Immature natural killer cell (primary cell): ENCODE measurements around the gene GRM2. TPM values are rescaled to one million over a fixed set of nuclear protein-coding genes. Genes with fewer than 3 reads are reported as not detected.

Experiments
- DNase-seq, 3 donors: peaks; one replicate each; pipeline ENCODE4 v3.0.0; 2022; ENCODE audit warnings: mixed read lengths in 1 of 3
- H3K27ac Mint-ChIP-seq, 6 donors: one replicate each; pipeline ENCODE4 v1.8.0; 2020; ENCODE audit warnings: mixed read lengths in 6 of 6, mild to moderate bottlenecking in 5 of 6, inconsistent platforms in 4 of 6, moderate library complexity in 3 of 6
- H3K27me3 Mint-ChIP-seq, 3 donors: one replicate each; pipeline ENCODE4 v1.8.0; 2020 to 2021; ENCODE audit warnings: low read depth in 3 of 3, mild to moderate bottlenecking in 3 of 3, mixed read lengths in 3 of 3, moderate library complexity in 3 of 3, inconsistent platforms in 1 of 3
- H3K36me3 Mint-ChIP-seq, 3 donors: one replicate each; pipeline ENCODE4 v1.8.0; 2020; ENCODE audit warnings: mixed read lengths in 3 of 3, inconsistent platforms in 2 of 3, mild to moderate bottlenecking in 2 of 3
- H3K4me1 Mint-ChIP-seq, 2 donors: one replicate each; pipeline ENCODE4 v1.8.0; 2020; ENCODE audit warnings: inconsistent platforms in 2 of 2, mild to moderate bottlenecking in 2 of 2, mixed read lengths in 2 of 2, moderate library complexity in 1 of 2
- H3K4me3 Mint-ChIP-seq, 5 donors: one replicate each; pipeline ENCODE4 v1.8.0; 2020; ENCODE audit warnings: mild to moderate bottlenecking in 5 of 5, mixed read lengths in 5 of 5, inconsistent platforms in 3 of 5, moderate library complexity in 3 of 5
- H3K9me3 Mint-ChIP-seq, 6 donors: one replicate each; pipeline ENCODE4 v1.8.0; 2020; ENCODE audit warnings: mild to moderate bottlenecking in 6 of 6, mixed read lengths in 6 of 6, inconsistent platforms in 4 of 6, moderate library complexity in 3 of 6
- polyA plus RNA-seq, 3 donors: library from polyadenylated mRNA; unstranded; fragments of 300-500 nt; fragmentation: Illumina TruSeq; gene quantifications; one replicate each; pipeline ENCODE4 v1.2.3, GENCODE V29; 2021

Gene GRM2
- polyA plus RNA-seq, 3 donors from 2014 or later, result not detected

DNA sequence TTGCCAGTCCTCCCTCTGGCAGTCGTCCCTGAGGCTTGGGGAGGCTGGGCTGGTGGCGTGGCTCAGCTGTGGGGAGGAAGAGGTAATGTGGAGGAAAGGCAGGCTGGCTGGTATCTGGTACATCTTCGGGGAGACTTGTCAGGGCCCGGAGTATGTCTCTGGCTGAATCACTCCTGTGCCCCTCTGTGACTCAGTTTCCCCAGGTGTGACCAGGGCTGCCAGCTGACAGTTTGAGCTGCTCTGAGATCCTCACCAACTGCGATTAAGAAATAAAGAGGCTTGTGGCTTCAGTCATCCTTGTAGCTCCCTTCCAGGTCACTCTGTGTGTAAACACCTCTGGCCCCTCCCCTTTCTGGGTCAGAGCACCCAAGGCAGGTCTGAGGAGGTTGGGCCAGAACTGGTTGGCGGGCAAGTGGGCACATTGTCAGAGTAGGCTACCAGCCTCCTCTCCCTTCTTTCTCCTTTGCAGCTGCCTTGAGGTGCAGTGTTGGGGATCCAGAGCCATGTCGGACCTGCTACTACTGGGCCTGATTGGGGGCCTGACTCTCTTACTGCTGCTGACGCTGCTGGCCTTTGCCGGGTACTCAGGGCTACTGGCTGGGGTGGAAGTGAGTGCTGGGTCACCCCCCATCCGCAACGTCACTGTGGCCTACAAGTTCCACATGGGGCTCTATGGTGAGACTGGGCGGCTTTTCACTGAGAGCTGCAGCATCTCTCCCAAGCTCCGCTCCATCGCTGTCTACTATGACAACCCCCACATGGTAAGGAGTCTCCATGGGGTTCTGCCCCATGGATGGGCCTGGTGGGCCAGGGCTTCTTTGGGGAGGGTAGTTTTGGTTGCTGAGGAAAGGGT, 32.8 kb upstream of the GRM2 start:
- peaks cover 0 to 3% (median 0%) of the 10 kb centered on the region in 6 donors for H3K9me3 Mint-ChIP-seq
- H3K4me3 Mint-ChIP-seq, result peak overlapping the region in 3 of 5 donors; percentile 13 to 40 (median 18)
- H3K27ac Mint-ChIP-seq, result peak overlapping the region in 5 of 6 donors; percentile 39 to 87 (median 67)
- peaks cover 0 to 13% (median 0%) of the 10 kb centered on the region in 3 donors for H3K36me3 Mint-ChIP-seq
- H3K27me3 Mint-ChIP-seq, result peaks cover 6 to 10% (median 9%) of the 10 kb centered on the region in 3 donors
- peaks cover 78 to 87% of the 10 kb centered on the region in 2 donors for H3K4me1 Mint-ChIP-seq
- no peak for DNase-seq

DNA sequence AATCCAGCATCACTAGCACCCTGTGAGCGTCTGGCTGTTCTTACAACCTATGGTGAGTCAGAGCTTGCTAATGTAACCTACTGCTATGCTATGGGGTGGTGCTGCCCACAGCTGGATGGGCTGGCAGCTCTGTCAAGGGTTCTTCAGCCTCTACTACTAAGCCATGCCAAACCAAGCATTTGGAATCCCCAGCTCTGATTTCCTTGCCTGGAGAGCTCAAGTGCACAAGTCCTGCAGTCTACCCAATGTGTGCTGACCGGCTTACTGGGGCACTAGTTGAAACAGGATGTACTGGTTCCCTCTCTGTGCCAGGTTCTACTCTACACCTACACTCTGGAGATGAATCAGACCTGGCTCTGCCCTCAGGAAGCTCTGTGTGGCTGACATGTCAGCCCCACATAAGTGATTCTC, 31.7 kb upstream of the GRM2 start:
- Mint-ChIP-seq H3K9me3 (peaks cover 0 to 3% (median 0%) of the 10 kb centered on the region in 6 donors), H3K27ac (peak overlapping the region in 4 of 6 donors; percentile 55 to 81 (median 77)), H3K4me3 (peak overlapping the region in 1 of 5 donors; percentile 22), H3K36me3 (peaks cover 0 to 13% (median 0%) of the 10 kb centered on the region in 3 donors), H3K27me3 (peaks cover 2 to 7% (median 6%) of the 10 kb centered on the region in 3 donors), H3K4me1 (peaks cover 78 to 87% of the 10 kb centered on the region in 2 donors)
- DNase-seq, result no peak

DNA sequence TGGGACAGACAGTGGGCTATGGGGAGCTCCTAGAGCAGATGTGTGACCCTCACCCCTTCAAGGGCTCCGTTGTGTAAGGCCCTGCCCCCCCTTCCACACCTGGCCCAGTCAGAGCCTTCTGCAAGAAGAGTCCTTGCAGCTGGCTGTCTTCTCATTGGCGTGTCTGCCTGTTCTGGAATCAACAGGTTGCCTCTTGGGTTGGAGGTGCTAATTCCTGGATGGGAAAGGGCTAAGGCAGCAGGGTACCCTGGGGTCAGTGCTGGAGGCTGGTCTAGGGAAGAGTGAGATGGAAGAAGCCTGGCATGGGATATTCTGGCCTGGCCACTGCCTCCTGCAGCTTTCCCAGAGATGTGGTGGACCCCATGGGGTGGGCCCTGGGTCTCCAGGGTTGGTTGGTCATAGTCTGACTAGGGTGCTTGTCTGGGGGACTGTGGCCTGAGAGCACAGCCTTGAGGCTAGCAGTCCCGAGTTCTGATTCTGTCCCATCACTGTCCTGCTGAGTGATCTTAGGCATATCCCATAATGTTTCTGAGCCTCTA, 30.7 kb upstream of the GRM2 start:
- no peak for DNase-seq
- peaks cover 82 to 91% of the 10 kb centered on the region in 2 donors for H3K4me1 Mint-ChIP-seq
- H3K9me3 Mint-ChIP-seq, result peaks cover 0 to 3% (median 0%) of the 10 kb centered on the region in 6 donors
- peaks cover under 1 to 7% (median 3%) of the 10 kb centered on the region in 3 donors for H3K27me3 Mint-ChIP-seq
- H3K36me3 Mint-ChIP-seq, result peaks cover 0 to 13% (median 0%) of the 10 kb centered on the region in 3 donors
- no peak overlapping the region for H3K4me3 Mint-ChIP-seq
- H3K27ac Mint-ChIP-seq, result peak overlapping the region in 2 of 6 donors; percentile 17 to 79

DNA sequence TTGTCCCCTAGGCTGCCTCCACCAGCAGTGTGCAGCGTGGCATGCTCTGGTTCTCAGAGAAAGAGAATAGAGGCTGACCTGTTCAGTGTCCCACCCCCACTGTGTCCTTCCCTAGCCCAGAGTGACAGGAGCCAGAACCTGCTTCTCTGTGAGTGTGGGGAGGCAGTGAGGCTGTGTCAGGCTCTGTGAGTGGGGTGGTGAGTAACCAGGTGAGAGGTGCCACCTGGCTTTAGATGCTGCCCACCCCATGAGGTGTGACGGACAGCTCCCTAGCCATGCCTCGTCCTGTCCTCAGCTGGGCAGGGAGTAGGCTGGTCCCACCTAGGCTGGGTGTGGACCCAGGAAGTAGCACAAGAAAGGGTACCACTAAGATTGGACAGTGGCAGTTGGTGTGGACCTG, 29.5 kb upstream of the GRM2 start:
- peak overlapping the region; percentile 36 to 78 (median 59) for H3K27ac Mint-ChIP-seq
- H3K36me3 Mint-ChIP-seq, result peaks cover 4 to 17% (median 4%) of the 10 kb centered on the region in 3 donors
- peaks cover 0 to 3% (median 0%) of the 10 kb centered on the region in 6 donors for H3K9me3 Mint-ChIP-seq
- peaks cover 85 to 93% of the 10 kb centered on the region in 2 donors for H3K4me1 Mint-ChIP-seq
- H3K4me3 Mint-ChIP-seq, result no peak overlapping the region
- no peak for DNase-seq
- H3K27me3 Mint-ChIP-seq, result peaks cover 0 to 3% (median 0%) of the 10 kb centered on the region in 3 donors

DNA sequence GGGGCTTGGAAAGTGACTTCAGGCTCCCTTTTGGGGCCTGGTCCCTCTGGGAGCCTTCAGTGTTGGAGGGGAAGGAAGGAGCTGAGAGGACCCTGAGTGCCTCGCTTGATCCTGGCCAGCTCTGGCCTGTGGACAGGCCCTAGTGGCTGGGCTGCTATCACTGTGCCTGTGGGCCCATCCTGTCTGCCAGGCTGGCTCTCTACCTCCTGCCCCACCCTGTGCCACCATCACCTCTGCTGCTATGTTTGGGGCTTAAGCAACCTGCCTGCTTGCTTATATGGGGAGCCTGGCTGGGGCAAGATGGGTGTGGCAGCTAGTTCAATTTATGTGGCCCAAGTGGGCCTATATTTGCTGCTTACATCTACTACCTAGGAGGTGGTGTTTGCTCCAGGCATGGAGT, 28.7 kb upstream of the GRM2 start:
- Mint-ChIP-seq H3K4me1 (peaks cover 86 to 92% of the 10 kb centered on the region in 2 donors), H3K27me3 (peaks cover 0 to 3% (median 2%) of the 10 kb centered on the region in 3 donors), H3K9me3 (peaks cover 0 to 5% (median 0%) of the 10 kb centered on the region in 6 donors), H3K36me3 (peaks cover 4 to 18% (median 5%) of the 10 kb centered on the region in 3 donors), H3K27ac (peak overlapping the region in 5 of 6 donors; percentile 62 to 79 (median 68)), H3K4me3 (no peak overlapping the region)
- DNase-seq, result no peak

DNA sequence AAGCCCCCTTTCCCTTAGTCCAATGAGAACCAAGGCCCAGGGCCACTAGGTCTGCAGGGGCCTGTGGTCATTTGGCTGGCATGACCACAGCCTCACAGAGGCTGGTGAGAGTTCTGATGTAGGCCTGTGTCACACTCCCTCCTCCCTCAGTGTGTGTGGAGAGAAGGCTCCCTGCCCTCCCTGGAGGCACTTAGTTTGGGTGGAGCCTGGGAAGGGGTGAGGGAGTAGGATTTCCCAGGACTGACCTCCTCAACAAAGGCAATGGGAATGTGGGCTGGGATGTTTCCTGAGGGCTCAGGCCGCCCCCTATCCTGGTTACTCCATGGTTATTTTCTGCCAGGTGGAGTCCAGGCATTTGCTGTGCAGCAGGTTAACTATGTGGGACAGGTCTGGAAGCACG, 28.2 kb upstream of the GRM2 start:
- peak overlapping the region in 1 of 5 donors; percentile 9 for H3K4me3 Mint-ChIP-seq

DNA sequence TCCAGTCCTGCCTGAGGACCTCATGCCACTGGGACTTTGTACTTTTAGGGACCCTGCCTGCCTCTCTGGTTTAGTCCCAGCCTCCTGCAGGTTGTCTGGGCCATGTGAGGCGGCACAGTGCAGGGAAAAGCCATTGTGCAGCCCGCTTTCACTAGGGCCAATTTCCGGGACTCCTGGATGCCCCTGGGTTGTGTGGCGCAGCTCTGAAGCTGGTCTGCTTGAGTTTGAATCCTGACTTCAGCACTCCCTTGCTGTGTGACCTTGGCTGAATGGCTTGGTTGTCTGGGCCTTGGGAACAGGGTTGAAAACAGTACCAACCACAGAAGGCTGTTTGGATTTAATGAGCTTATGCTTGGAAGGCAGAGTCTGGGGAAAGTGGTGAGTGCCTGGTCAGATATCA, 27.6 kb upstream of the GRM2 start:
- peaks cover 0 to 3% (median 3%) of the 10 kb centered on the region in 3 donors for H3K27me3 Mint-ChIP-seq
- peaks cover 82 to 84% of the 10 kb centered on the region in 2 donors for H3K4me1 Mint-ChIP-seq
- peaks cover 4 to 20% (median 8%) of the 10 kb centered on the region in 3 donors for H3K36me3 Mint-ChIP-seq
- DNase-seq, result no peak
- peak overlapping the region; percentile 75 to 89 (median 86) for H3K27ac Mint-ChIP-seq
- H3K4me3 Mint-ChIP-seq, result no peak overlapping the region
- peaks cover 0 to 6% (median 0%) of the 10 kb centered on the region in 6 donors for H3K9me3 Mint-ChIP-seq

More for the DNA sequence above, 28.2 kb upstream of the GRM2 start:
- H3K27me3 Mint-ChIP-seq, result peaks cover 0 to 3% (median 3%) of the 10 kb centered on the region in 3 donors
- DNase-seq, result no peak
- peaks cover 0 to 6% (median 0%) of the 10 kb centered on the region in 6 donors for H3K9me3 Mint-ChIP-seq
- H3K4me1 Mint-ChIP-seq, result peaks cover 84 to 89% of the 10 kb centered on the region in 2 donors
- H3K36me3 Mint-ChIP-seq, result peaks cover 4 to 20% (median 8%) of the 10 kb centered on the region in 3 donors
- H3K27ac Mint-ChIP-seq, result peak overlapping the region in 5 of 6 donors; percentile 62 to 79 (median 67)

DNA sequence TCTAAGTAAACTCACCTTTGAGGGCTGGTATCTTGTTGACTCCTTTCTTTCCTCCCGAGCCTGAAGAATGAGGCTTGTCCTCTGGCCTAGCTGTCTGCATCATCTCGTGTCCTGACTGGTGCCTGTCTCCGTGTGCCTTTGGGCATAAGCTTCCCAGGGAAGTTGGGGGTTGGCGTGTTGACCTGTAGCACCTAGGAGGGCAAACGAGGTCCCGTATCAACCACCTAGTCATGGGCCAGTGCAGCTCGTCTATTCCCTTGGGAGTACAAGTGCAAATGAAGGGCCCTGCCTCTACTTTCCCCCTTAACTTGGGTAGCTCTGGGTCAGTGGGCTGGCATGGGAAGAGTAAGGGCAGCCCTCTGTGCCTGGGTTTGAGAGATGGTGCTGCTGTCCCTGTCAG, 27.1 kb upstream of the GRM2 start:
- H3K4me1 Mint-ChIP-seq, result peaks cover 83 to 84% of the 10 kb centered on the region in 2 donors
- peaks cover 4 to 24% (median 8%) of the 10 kb centered on the region in 3 donors for H3K36me3 Mint-ChIP-seq
- DNase-seq, result no peak
- H3K9me3 Mint-ChIP-seq, result peaks cover 0 to 6% (median 0%) of the 10 kb centered on the region in 6 donors
- peaks cover 0 to 3% (median 3%) of the 10 kb centered on the region in 3 donors for H3K27me3 Mint-ChIP-seq
- H3K4me3 Mint-ChIP-seq, result no peak overlapping the region
- H3K27ac Mint-ChIP-seq, result peak overlapping the region; percentile 75 to 89 (median 86)

DNA sequence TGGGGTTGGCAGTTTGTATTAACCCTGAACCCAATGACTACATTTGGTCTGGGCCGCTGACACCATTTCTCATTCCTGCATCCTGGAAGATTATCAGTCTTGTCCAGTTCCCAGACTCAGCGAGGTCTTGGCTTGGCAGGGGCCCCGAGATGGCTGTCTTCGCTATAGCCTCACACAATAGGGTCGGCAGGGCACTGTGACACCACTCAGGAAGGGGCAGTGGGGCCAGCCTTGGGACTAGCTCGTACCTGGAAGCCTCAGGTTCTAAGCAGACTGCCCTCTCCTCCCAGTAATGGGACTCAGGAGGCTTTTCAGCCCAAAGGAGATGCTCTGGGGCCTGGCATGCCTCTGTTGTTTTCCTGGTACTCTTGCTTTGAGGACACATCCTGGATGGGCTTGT, 26.7 kb upstream of the GRM2 start:
- DNase-seq, result no peak
- Mint-ChIP-seq H3K36me3 (peaks cover 6 to 26% (median 11%) of the 10 kb centered on the region in 3 donors), H3K4me1 (peaks cover 84% of the 10 kb centered on the region in 2 donors), H3K4me3 (peak overlapping the region in 2 of 5 donors; percentile 47 to 69), H3K9me3 (peaks cover 0 to 6% (median 0%) of the 10 kb centered on the region in 6 donors), H3K27me3 (peaks cover 0 to 3% (median 3%) of the 10 kb centered on the region in 3 donors), H3K27ac (peak overlapping the region; percentile 75 to 89 (median 85))

DNA sequence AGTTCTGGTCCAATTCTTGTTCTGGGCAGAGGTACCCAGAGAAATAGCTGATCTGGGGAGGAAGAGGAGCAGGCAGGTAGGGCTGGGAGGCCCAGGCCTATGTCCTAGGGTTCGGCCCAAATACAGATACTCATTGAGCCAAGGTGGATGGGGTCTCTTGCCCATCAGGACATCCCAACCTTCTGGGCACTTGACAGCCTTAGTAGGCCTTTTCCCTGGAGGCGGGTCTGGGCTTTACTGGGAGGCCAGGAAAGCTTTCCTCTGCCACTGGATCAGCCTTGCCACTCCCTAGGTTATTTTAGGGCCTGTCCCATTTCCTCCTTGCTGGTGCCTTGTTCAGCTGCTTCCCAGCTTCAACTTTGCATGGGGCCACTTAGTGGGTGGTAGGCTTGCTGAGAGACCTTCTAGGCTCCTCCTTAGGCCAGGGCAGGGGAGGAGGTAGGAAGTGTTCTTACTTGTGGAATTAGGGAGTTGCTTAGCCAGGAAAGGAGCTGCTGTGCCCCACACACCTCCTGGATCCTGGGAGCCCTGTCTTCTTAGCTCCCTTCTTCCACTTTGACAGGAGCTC, 26.1 kb upstream of the GRM2 start:
- peak overlapping the region; percentile 69 to 95 (median 76) for H3K4me3 Mint-ChIP-seq
- peak overlapping the region; percentile 76 to 89 (median 85) for H3K27ac Mint-ChIP-seq
- H3K27me3 Mint-ChIP-seq, result peaks cover under 1 to 3% (median 3%) of the 10 kb centered on the region in 3 donors
- peaks cover 0 to 6% (median 0%) of the 10 kb centered on the region in 6 donors for H3K9me3 Mint-ChIP-seq
- H3K4me1 Mint-ChIP-seq, result peaks cover 84% of the 10 kb centered on the region in 2 donors
- peaks cover 8 to 26% (median 16%) of the 10 kb centered on the region in 3 donors for H3K36me3 Mint-ChIP-seq
- DNase-seq, result no peak

DNA sequence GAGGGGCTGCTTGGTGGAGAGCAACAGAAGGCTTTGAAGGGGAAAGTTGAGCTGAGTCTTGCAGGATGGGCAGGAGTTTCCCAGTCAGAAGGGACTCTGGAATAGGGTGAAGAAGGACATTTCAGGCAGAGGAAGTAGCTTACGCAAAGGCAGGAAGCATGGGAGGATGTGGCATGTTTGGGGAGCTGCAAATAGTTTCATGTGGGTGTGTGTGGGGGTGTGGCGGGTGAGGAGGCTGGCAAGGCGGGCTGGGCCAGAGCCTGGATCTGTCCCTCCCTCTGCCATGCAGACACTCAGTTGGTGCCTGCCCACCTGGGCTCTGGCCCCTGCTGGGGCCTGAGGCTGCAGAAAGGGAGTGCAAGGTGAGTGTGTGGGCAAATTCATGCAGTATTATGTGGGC, 25.4 kb upstream of the GRM2 start:
- Mint-ChIP-seq H3K4me1 (peaks cover 84 to 85% of the 10 kb centered on the region in 2 donors), H3K27me3 (peaks cover 4 to 7% (median 6%) of the 10 kb centered on the region in 3 donors), H3K36me3 (peaks cover 8 to 22% (median 17%) of the 10 kb centered on the region in 3 donors), H3K4me3 (peak overlapping the region; percentile 61 to 95 (median 76)), H3K27ac (peak overlapping the region; percentile 76 to 88 (median 85)), H3K9me3 (peaks cover 0 to 6% (median 0%) of the 10 kb centered on the region in 6 donors)
- DNase-seq, result peak; percentile 39 to 41 (median 41)

DNA sequence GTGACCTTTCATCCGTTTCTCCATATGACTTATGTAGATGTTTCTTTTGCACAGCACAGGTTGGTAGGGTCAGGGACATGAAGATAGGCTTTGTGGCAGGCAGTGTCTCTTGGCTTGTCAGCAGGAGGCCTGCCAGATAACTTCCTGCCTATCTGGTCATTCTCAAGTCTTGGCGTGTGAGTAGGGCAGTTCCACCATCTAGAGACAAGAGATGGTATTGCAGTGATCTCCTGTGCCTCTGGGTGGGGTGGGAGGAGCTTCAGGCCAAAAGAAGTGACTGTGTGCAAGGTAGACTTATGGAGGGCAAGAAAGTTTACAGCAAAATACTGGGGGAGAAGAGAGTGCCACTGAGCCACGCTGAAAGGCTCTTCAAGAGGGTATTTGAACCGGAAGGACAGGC, 24.8 kb upstream of the GRM2 start:
- peak; percentile 81 to 86 (median 84) for DNase-seq
- Mint-ChIP-seq H3K27me3 (peaks cover 6 to 11% (median 7%) of the 10 kb centered on the region in 3 donors), H3K36me3 (peaks cover 8 to 27% (median 20%) of the 10 kb centered on the region in 3 donors), H3K27ac (peak overlapping the region; percentile 76 to 88 (median 85)), H3K4me1 (peaks cover 87 to 88% of the 10 kb centered on the region in 2 donors), H3K9me3 (peaks cover 0 to 6% (median 0%) of the 10 kb centered on the region in 6 donors), H3K4me3 (peak overlapping the region; percentile 61 to 95 (median 76))

DNA sequence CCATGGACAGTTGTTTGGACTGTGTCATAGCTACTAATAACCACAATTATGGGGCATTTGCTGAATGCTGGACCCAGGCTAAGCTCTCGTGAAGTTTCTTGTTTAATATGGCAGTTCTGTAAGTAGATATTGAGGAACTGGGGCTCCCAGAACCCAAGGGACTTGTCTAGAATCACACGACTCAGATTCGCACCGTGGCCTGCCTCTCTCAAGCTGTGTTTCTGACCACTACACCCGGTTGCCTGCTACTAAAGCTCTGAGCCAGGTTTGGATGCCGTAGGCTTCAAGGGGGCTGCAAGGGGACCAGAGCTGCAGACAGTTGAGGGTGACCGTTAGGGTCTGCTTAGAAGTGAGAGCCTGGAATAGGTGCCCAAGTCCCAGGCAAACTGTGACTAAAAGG, 24.3 kb upstream of the GRM2 start:
- H3K4me1 Mint-ChIP-seq, result peaks cover 90 to 92% of the 10 kb centered on the region in 2 donors
- no peak for DNase-seq
- no peak overlapping the region for H3K4me3 Mint-ChIP-seq
- H3K27me3 Mint-ChIP-seq, result peaks cover 6 to 11% (median 7%) of the 10 kb centered on the region in 3 donors
- H3K9me3 Mint-ChIP-seq, result peaks cover 0 to 6% (median 0%) of the 10 kb centered on the region in 6 donors
- H3K36me3 Mint-ChIP-seq, result peaks cover 8 to 26% (median 20%) of the 10 kb centered on the region in 3 donors
- peak overlapping the region; percentile 49 to 89 (median 85) for H3K27ac Mint-ChIP-seq
